ENCODE measurements around the gene HAUS8. TPM values are rescaled to one million over a fixed set of nuclear protein-coding genes. Genes with fewer than 3 reads are reported as not detected.

Gene HAUS8
- total and polyA plus RNA-seq, 2 experiments from 2014 or later, result 11.5 to 14.2 TPM

DNA sequence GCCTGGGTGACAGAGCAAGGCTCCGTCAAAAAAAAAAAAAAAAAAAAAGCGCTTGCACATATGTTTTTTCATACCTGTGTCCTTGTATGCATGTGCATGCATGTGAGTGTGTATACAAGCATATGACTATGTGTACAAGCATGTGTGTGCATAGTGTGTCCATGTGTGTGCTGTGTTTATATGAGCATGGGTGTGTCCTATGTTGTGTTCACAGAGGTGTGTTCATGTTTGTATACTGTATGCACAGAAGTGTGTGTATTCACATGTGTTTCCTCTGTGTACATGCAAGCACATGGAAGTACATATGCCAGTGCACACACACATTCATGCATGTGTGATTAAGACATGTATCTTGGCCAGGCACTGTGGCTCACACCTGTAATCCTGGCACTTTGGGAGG, 17.4 kb upstream of the HAUS8 start:
- no peaks in the 10 kb centered on the region for H3K9me3 ChIP-seq (ENCODE audit: low read depth)
- H3K4me1 ChIP-seq (ENCODE audit: low read depth), result peaks cover 9% of the 10 kb centered on the region
- no peaks in the 10 kb centered on the region for H3K27me3 ChIP-seq
- no peak overlapping the region for H3K27ac ChIP-seq
- H3K4me3 ChIP-seq, result no peak overlapping the region
- no peak for DNase-seq (ENCODE audit: low read depth in 1 of 2, low spot score in 1 of 2)
- H3K36me3 ChIP-seq, result no peaks in the 10 kb centered on the region
- TF ChIP-seq, protein P1, sequence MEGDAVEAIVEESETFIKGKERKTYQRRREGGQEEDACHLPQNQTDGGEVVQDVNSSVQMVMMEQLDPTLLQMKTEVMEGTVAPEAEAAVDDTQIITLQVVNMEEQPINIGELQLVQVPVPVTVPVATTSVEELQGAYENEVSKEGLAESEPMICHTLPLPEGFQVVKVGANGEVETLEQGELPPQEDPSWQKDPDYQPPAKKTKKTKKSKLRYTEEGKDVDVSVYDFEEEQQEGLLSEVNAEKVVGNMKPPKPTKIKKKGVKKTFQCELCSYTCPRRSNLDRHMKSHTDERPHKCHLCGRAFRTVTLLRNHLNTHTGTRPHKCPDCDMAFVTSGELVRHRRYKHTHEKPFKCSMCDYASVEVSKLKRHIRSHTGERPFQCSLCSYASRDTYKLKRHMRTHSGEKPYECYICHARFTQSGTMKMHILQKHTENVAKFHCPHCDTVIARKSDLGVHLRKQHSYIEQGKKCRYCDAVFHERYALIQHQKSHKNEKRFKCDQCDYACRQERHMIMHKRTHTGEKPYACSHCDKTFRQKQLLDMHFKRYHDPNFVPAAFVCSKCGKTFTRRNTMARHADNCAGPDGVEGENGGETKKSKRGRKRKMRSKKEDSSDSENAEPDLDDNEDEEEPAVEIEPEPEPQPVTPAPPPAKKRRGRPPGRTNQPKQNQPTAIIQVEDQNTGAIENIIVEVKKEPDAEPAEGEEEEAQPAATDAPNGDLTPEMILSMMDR (IDR thresholded peaks at IDR 0.05; ENCODE audit: low read depth, low read length), result no peak

DNA sequence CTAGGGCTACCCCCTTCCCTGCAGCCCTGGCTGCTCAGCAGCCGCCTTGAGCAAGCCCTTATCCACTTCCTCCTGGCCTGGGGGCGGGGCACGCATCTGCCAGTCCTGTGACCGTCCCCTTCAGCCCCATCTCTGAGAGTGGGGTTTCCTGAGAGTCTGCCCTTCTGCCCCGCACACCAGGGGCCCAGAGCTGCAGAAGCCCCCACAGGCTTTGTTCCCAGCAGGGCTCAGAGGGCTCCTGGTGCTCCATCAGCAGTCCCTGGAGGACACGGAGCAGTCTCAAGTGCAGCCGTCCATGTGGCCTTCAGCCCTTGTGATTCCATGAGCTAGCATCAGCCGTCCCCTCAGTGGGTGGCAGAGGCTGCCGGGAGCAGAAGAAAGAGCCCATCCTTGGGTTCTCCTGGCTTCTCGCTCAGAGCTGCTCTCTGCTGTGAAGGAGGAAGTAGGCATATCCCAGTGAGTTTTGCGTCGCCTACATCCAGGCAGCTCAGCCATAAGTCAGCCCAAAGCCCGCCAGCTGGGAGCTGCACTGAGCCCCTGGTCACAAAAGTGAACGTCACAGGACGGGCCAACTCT, 16.6 kb upstream of the HAUS8 start:
- TF ChIP-seq, protein P1 (IDR thresholded peaks at IDR 0.05; ENCODE audit: low read depth, low read length), result no peak
- H3K9me3 ChIP-seq (ENCODE audit: low read depth), result no peaks in the 10 kb centered on the region
- no peak overlapping the region for H3K27ac ChIP-seq

DNA sequence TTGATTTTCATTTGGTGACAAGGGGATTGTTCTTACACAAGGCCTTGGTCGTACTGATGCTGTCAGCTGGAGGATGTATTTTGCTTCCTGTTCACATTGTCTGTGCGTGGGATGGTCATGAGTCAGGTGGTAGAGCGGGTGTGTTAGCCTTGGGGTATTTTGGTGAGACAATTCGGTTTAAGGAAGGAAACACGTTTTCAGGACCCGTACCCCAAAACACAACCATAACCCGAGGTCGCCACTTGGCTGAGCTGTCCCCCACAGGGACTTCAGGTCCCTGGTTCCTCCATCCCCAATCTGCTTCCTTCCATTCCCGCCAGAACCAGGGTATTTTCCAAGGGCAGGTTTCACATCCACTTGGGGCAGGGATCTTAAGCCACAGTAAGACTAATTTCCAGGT, 15.3 kb upstream of the HAUS8 start:
- Histone ChIP-seq H3K4me3 (no peak overlapping the region), H3K9me3 (ENCODE audit: low read depth) (no peaks in the 10 kb centered on the region), H3K4me1 (ENCODE audit: low read depth) (no peaks in the 10 kb centered on the region), H3K27me3 (no peaks in the 10 kb centered on the region), H3K36me3 (no peaks in the 10 kb centered on the region), H3K27ac (no peak overlapping the region)
- DNase-seq (ENCODE audit: low read depth in 1 of 2, low spot score in 1 of 2), result peak in 1 of 2 donors; percentile 36
- TF ChIP-seq, protein P1 (IDR thresholded peaks at IDR 0.05; ENCODE audit: low read depth, low read length), result no peak

More for the DNA sequence above, 16.6 kb upstream of the HAUS8 start:
- Histone ChIP-seq H3K4me3 (no peak overlapping the region), H3K27me3 (no peaks in the 10 kb centered on the region), H3K4me1 (ENCODE audit: low read depth) (peaks cover 3% of the 10 kb centered on the region), H3K36me3 (no peaks in the 10 kb centered on the region)
- DNase-seq (ENCODE audit: low read depth in 1 of 2, low spot score in 1 of 2), result no peak

GRCh38 chr19:17088552-17088951, 13.3 kb upstream of the HAUS8 start:
- DNase-seq (ENCODE audit: low read depth in 1 of 2, low spot score in 1 of 2), result no peak
- Histone ChIP-seq H3K9me3 (ENCODE audit: low read depth) (no peaks in the 10 kb centered on the region), H3K27ac (no peak overlapping the region)

GRCh38 chr19:17086834-17087233, 11.6 kb upstream of the HAUS8 start:
- Histone ChIP-seq H3K4me3 (no peak overlapping the region), H3K4me1 (ENCODE audit: low read depth) (peaks cover 5% of the 10 kb centered on the region), H3K36me3 (no peaks in the 10 kb centered on the region), H3K27ac (no peak overlapping the region), H3K9me3 (ENCODE audit: low read depth) (no peaks in the 10 kb centered on the region), H3K27me3 (no peaks in the 10 kb centered on the region)
- DNase-seq (ENCODE audit: low read depth in 1 of 2, low spot score in 1 of 2), result no peak
- TF ChIP-seq, protein P1 (IDR thresholded peaks at IDR 0.05; ENCODE audit: low read depth, low read length), result no peak

More at GRCh38 chr19:17088552-17088951, 13.3 kb upstream of the HAUS8 start:
- Histone ChIP-seq H3K4me1 (ENCODE audit: low read depth) (no peaks in the 10 kb centered on the region), H3K36me3 (no peaks in the 10 kb centered on the region), H3K27me3 (no peaks in the 10 kb centered on the region), H3K4me3 (no peak overlapping the region)
- TF ChIP-seq, protein P1 (IDR thresholded peaks at IDR 0.05; ENCODE audit: low read depth, low read length), result no peak
